ENCODE data around the gene L3MBTL4. TPM values are rescaled to one million over a fixed set of nuclear protein-coding genes. Genes with fewer than 3 reads are reported as not detected.

L3MBTL4 gene
- total and polyA plus RNA-seq, 9 of the 15 experiments (the other 6 are each of a cell fraction or from before 2014, with no cell fraction given), result not detected

DNA sequence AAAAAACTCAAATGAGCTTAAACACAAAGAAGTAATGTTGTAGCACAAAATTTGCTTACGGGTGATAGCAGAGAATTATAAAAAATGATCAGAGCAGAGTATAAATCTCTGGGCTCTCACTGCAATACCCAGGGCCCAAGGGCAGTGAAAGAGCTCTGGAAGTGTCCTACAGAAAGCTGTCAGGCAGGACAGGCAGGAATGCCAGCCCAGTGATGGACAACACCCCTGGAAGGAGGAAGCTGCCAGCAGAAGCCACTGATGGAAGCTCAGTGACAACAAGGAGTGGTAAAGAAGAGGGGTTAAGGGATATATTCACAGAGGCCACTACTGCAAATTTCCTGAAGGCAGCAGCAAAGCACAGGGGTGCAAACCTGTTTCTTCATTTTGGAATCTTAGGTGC, 214.9 kb downstream of the L3MBTL4 start:
- POLR2A ChIA-PET, result no interaction called here
- Histone ChIP-seq H3K79me2 (ENCODE audit: control insufficient read depth, insufficient read depth, low read length) (no peaks in the 10 kb centered on the region), H3K27ac (ENCODE audit: extremely low read depth, low read depth, low read length) (no peak overlapping the region), H3K4me3 (no peak overlapping the region), H3K27me3 (ENCODE audit: control insufficient read depth in 2 of 2, insufficient read depth in 2 of 2, low read length in 2 of 2) (no peaks in the 10 kb centered on the region), H4K20me1 (replicated peaks; ENCODE audit: control insufficient read depth, insufficient read depth, low read length) (no peaks in the 10 kb centered on the region), H3K4me1 (replicated peaks in 1 of 2; ENCODE audit: control insufficient read depth in 2 of 2, insufficient read depth in 2 of 2, low read length in 2 of 2) (no peaks in the 10 kb centered on the region), H3K9me1 (ENCODE audit: control insufficient read depth, insufficient read depth, low read length) (no peaks in the 10 kb centered on the region), H2AFZ (ENCODE audit: low read depth, low read length) (no peak overlapping the region), H3K9ac (ENCODE audit: insufficient read depth in 1 of 2, low read depth in 2 of 2, low read length in 2 of 2) (no peak overlapping the region), H3K9me3 (replicated peaks; ENCODE audit: control insufficient read depth, insufficient read depth, low read depth, low read length) (peaks cover 5% of the 10 kb centered on the region; the same call in 1 of the 2 replicates), H3K36me3 (ENCODE audit: control insufficient read depth, insufficient read depth, low read length) (no peaks in the 10 kb centered on the region), H3K4me2 (ENCODE audit: insufficient read depth, low read length) (no peak overlapping the region)
- 9% methylated on average over 1 of the region's 1 CpG for WGBS (ENCODE audit: insufficient coverage, low coverage, missing lambda C conversion rate)
- BruUV-seq (replicated peaks), result no TSS peak
- CTCF ChIA-PET (ENCODE audit: low intra/inter-chr PET ratio), result no interaction called here
- ATAC-seq, result no peak
- in situ Hi-C loops (cut with MboI) (no loop called here), intact Hi-C loops (cut with micrococcal nuclease) (no loop called here)
- FAIRE-seq, result no peak
- no peak for TF ChIP-seq MAZ (CRISPR knock-in tag; conservative IDR thresholded peaks at IDR 0.05 in 1 of 2, IDR thresholded peaks at IDR 0.05 in 1 of 2)
- no peak for TF ChIP-seq TEAD2 (tag; IDR thresholded peaks at IDR 0.05)
- no peak for TF ChIP-seq FOXK1 (CRISPR knock-in tag; IDR thresholded peaks at IDR 0.05; ENCODE audit: borderline replicate concordance)
- DNase-seq (ENCODE audit: extremely low read depth in 1 of 4, low spot score in 3 of 4), result no peak

DNA sequence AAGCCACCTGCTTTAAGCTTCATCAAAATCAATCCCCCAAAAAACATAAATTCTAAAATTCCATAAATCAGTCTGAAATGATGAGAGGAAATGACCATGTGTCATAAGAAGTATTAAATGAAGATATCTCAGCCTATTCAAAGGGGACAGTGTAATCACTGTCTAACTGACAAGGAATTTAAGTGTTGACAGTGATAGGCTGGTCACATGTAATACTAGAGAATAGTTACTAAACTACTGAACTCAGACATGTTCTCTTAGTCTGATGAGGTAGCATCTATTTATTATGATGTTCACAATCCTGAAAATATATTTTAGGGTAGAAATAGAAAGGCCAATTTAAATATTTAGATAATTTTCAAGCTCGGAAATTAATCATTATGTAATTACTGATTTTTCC, 216.1 kb downstream of the L3MBTL4 start:
- DNase-seq (ENCODE audit: extremely low read depth in 1 of 4, low spot score in 3 of 4) (no peak), FAIRE-seq (no peak), ATAC-seq (no peak)
- Histone ChIP-seq H3K27me3 (ENCODE audit: control insufficient read depth in 2 of 2, insufficient read depth in 2 of 2, low read length in 2 of 2) (no peaks in the 10 kb centered on the region), H3K9me1 (ENCODE audit: control insufficient read depth, insufficient read depth, low read length) (no peaks in the 10 kb centered on the region), H3K36me3 (ENCODE audit: control insufficient read depth, insufficient read depth, low read length) (no peaks in the 10 kb centered on the region), H2AFZ (ENCODE audit: low read depth, low read length) (no peak overlapping the region), H3K9ac (ENCODE audit: insufficient read depth in 1 of 2, low read depth in 2 of 2, low read length in 2 of 2) (no peak overlapping the region), H3K4me1 (replicated peaks in 1 of 2; ENCODE audit: control insufficient read depth in 2 of 2, insufficient read depth in 2 of 2, low read length in 2 of 2) (no peaks in the 10 kb centered on the region), H3K9me3 (replicated peaks; ENCODE audit: control insufficient read depth, insufficient read depth, low read depth, low read length) (peaks cover 5% of the 10 kb centered on the region; the same call in 1 of the 2 replicates), H3K27ac (ENCODE audit: extremely low read depth, low read depth, low read length) (no peak overlapping the region), H3K4me2 (ENCODE audit: insufficient read depth, low read length) (no peak overlapping the region), H4K20me1 (replicated peaks; ENCODE audit: control insufficient read depth, insufficient read depth, low read length) (no peaks in the 10 kb centered on the region), H3K79me2 (ENCODE audit: control insufficient read depth, insufficient read depth, low read length) (no peaks in the 10 kb centered on the region), H3K4me3 (no peak overlapping the region)
- TF ChIP-seq POLR2H (tag; IDR thresholded peaks at IDR 0.05; ENCODE audit: low read depth) (no peak), ZBTB33 (CRISPR knock-in tag; IDR thresholded peaks at IDR 0.05) (no peak), C11orf30 (IDR thresholded peaks at IDR 0.05; ENCODE audit: low read depth) (no peak), ZBTB7A (IDR thresholded peaks at IDR 0.05; ENCODE audit: borderline replicate concordance, control insufficient read depth, low read depth, low read length) (no peak), MBD2 (IDR thresholded peaks at IDR 0.05; ENCODE audit: borderline replicate concordance, low read depth) (no peak), NRF1 (conservative IDR thresholded peaks at IDR 0.05 in 1 of 2, IDR thresholded peaks at IDR 0.05 in 1 of 2) (no peak), TAF1 (IDR thresholded peaks at IDR 0.05; ENCODE audit: control insufficient read depth, extremely low read depth, insufficient read depth, low read length, severe bottlenecking) (no peak), ZNF444 (CRISPR knock-in tag; IDR thresholded peaks at IDR 0.05) (no peak)
- TF ChIP-seq, protein P1, sequence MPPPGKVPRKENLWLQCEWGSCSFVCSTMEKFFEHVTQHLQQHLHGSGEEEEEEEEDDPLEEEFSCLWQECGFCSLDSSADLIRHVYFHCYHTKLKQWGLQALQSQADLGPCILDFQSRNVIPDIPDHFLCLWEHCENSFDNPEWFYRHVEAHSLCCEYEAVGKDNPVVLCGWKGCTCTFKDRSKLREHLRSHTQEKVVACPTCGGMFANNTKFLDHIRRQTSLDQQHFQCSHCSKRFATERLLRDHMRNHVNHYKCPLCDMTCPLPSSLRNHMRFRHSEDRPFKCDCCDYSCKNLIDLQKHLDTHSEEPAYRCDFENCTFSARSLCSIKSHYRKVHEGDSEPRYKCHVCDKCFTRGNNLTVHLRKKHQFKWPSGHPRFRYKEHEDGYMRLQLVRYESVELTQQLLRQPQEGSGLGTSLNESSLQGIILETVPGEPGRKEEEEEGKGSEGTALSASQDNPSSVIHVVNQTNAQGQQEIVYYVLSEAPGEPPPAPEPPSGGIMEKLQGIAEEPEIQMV (tag; conservative IDR thresholded peaks at IDR 0.05; ENCODE audit: low read depth), result no peak
- BruUV-seq (replicated peaks), result no TSS peak
- intact Hi-C loops (cut with micrococcal nuclease), result no loop called here
- ChIA-PET POLR2A (no interaction called here), CTCF (ENCODE audit: low intra/inter-chr PET ratio) (no interaction called here)
- in situ Hi-C loops (cut with MboI), result no loop called here
- WGBS (ENCODE audit: insufficient coverage, low coverage, missing lambda C conversion rate), result 0% methylated on average over 1 of the region's 1 CpG

Measured in K562 (cell line).